ENCODE results near the gene SMAGP.
"Not testable (repeated sequence)": the region's sequence is repeated elsewhere in the genome, so short reads cannot be mapped to it uniquely, and the experiment has no call there.

Gene SMAGP

GRCh38 chr12:51229116-51229809 is 41.0 kb downstream of the SMAGP start:
- intact Hi-C loops (cut with DNase I) = no loop called here
- no peak for DNase-seq

- intact Hi-C loops (cut with DNase I) = no loop called here
- DNase-seq = no peak
Observed at GRCh38 chr12:51227962-51228361, 42.3 kb downstream of the SMAGP start.

- intact Hi-C loops (cut with DNase I); DNase-seq: not testable (repeated sequence)
Observed at GRCh38 chr12:51227112-51227511, 43.1 kb downstream of the SMAGP start.

GRCh38 chr12:51225771-51226170 is 44.4 kb downstream of the SMAGP start:
- intact Hi-C loops (cut with DNase I) = no loop called here
- DNase-seq = no peak

GRCh38 chr12:51225234-51225633 is 45.0 kb downstream of the SMAGP start:
- no peak for DNase-seq
- intact Hi-C loops (cut with DNase I) = no loop called here

GRCh38 chr12:51224625-51225024 is 45.6 kb downstream of the SMAGP start:
- no peak for DNase-seq
- intact Hi-C loops (cut with DNase I) = no loop called here

- no peak for DNase-seq
- intact Hi-C loops (cut with DNase I) = no loop called here
Observed at GRCh38 chr12:51222461-51222860, 47.8 kb downstream of the SMAGP start.

GRCh38 chr12:51219857-51220256 is 50.4 kb downstream of the SMAGP start:
- intact Hi-C loops (cut with DNase I) = loop anchor here (5.0 kb wide), 1 partner anchor 48 kb away; the partner anchor contains the start of gene TFCP2
- DNase-seq = not testable (repeated sequence)

GRCh38 chr12:51219322-51219721 is 50.9 kb downstream of the SMAGP start:
- no peak for DNase-seq
- intact Hi-C loops (cut with DNase I) = loop anchor here (5.0 kb wide), 1 partner anchor 47 kb away; the partner anchor contains the start of gene TFCP2

GRCh38 chr12:51218607-51219161 is 51.5 kb downstream of the SMAGP start:
- intact Hi-C loops (cut with DNase I) = loop anchor here (5.0 kb wide), 1 partner anchor 46 kb away; the partner anchor contains the start of gene TFCP2
- no peak for DNase-seq

- intact Hi-C loops (cut with DNase I) = loop anchor here (5.0 kb wide), 1 partner anchor 46 kb away; the partner anchor contains the start of gene TFCP2
- peak; percentile 45 to 95 (median 62) for DNase-seq
Observed at GRCh38 chr12:51217968-51218606, 52.1 kb downstream of the SMAGP start, which contains the start of gene POU6F1. Gene POU6F1 (minus strand): TSS chr12:51218062. CDS start chr12:51206836, 11,226 bp downstream.

- DNase-seq = peak; percentile 35 to 94 (median 58)
- intact Hi-C loops (cut with DNase I) = loop anchor here (5.0 kb wide), 1 partner anchor 45 kb away; the partner anchor contains the start of gene TFCP2
Observed at GRCh38 chr12:51217133-51217967, 52.9 kb downstream of the SMAGP start.

- peak in 1 of 10 donors; percentile 55 for DNase-seq
- intact Hi-C loops (cut with DNase I) = loop anchor here (5.0 kb wide), 1 partner anchor 44 kb away; the partner anchor contains the start of gene TFCP2
Observed at GRCh38 chr12:51216642-51217041, 53.6 kb downstream of the SMAGP start.

GRCh38 chr12:51214895-51215294 is 55.3 kb downstream of the SMAGP start:
- intact Hi-C loops (cut with DNase I) = loop anchor here (5.0 kb wide), 1 partner anchor 43 kb away; the partner anchor contains the start of gene TFCP2
- DNase-seq = no peak

- peak in 4 of 10 donors; percentile 33 to 92 (median 40) for DNase-seq
- intact Hi-C loops (cut with DNase I) = no loop called here
Observed at GRCh38 chr12:51210690-51211395, 59.4 kb downstream of the SMAGP start.

GRCh38 chr12:51209259-51209658 is 61.0 kb downstream of the SMAGP start:
- DNase-seq = no peak
- intact Hi-C loops (cut with DNase I) = no loop called here

GRCh38 chr12:51208016-51208660 is 62.1 kb downstream of the SMAGP start:
- no peak for DNase-seq
- intact Hi-C loops (cut with DNase I) = no loop called here

GRCh38 chr12:51205350-51205749 is 64.9 kb downstream of the SMAGP start:
- peak in 2 of 10 donors; percentile 21 to 37 for DNase-seq
- intact Hi-C loops (cut with DNase I) = no loop called here

GRCh38 chr12:51202718-51203117 is 67.5 kb downstream of the SMAGP start:
- intact Hi-C loops (cut with DNase I) = no loop called here
- no peak for DNase-seq

All from posterior cingulate gyrus (tissue), 11 donors.